SK-N-DZ (cell line): ENCODE measurements around the gene C1orf185. TPM values are rescaled to one million over a fixed set of nuclear protein-coding genes. Genes with fewer than 3 reads are reported as not detected.
A peak's percentile ranks its signal among the peaks of the same experiment; 100 is the strongest.
"Not testable (repeated sequence)": the region's sequence is repeated elsewhere in the genome, so short reads cannot be mapped to it uniquely, and the experiment has no call there.

ENCODE experiments used
- DNase-seq: peaks from one replicate; pipeline ENCODE4 v3.0.0-alpha.2; 2015; ENCODE audit warnings: low spot score
- polyA plus RNA-seq, 2 experiments: library from polyadenylated mRNA; depleted of rRNA; stranded (reverse); fragments of >200 nt; gene quantifications; 2 replicates each; pipeline ENCODE4 v1.2.3, GENCODE V29; 2014

Gene C1orf185
- not detected in 2 replicates for polyA plus RNA-seq (2014; cell fraction: cytosol; rRNA removed)
- polyA plus RNA-seq (2014; cell fraction: nucleus; rRNA removed), result not detected in 2 replicates

DNA sequence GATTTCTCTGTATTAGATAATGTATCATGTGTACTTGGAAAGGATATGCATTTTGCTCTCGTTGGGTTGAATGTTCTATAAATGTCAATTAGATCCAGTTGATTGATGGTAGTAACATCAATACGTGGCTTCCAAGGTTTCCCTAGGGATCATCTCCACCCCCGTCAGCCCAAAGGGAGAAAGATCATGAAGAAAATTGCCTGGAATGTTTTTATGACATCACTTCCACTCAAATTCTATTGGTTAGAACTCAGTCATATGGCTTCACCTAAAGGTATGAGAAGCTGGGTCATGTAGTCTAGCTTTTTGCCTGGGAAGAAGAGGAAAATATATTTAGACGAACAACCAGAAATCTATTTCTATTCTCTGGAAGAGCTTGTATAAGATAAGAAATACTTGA, at the start of gene C1orf185:
Gene C1orf185 (plus strand): TSS at position 253 of the 400 bp plus-strand sequence. CDS start 6 bp downstream, at position 259.
- peak; percentile 80 for DNase-seq

DNA sequence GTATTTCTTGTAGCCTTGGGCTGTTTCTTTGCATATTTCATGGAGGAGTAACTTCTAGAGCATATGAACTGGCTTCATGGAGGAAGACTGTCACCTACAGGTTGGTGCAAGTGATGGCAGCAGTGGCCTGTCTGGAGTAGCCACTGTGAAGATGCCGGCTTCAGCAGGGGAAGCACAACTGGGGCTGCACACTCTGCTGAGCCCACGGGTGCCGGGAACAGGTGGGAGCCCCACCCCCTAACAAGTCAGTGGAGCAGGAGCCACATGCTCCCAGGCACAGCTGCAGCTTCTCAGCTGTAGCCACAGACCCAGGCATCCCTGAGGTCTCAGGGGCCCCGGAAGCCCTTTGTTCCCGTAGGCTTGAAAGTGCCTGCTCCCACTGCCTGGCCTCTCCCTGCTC, 43.2 kb upstream of the C1orf185 start:
- DNase-seq, result peak; percentile 53

DNA sequence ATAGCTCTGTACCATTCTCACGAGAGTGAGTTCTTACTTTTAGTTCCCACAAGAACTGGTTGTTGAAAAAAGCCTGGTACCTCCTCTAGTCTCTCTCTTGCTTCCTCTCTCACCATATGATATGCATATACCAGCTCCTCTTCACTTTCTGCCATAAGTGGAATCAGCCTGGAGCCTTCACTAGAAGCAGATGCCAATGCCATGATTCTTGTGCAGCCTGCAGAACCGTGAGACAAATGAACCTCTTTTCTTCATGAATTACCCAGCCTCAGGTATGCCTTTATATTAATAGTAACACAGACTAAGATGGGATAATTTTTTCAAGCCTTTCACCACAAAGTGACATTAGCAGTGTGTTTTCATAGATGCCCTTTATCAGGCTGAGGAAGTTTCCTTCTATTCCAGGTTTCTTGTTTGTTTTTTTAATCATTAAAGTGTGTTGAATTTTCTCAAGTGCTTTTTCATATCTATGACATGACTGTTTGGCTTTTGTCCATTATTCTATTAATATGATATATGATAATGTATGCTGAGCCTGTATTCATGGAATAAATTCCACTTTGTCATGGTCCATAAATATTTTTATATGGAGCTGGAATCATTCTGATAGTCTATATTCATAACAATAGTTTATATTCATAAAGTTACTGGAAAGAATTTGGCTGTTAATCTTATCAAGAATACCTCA, 40.7 kb upstream of the C1orf185 start:
- DNase-seq, result no peak

DNA sequence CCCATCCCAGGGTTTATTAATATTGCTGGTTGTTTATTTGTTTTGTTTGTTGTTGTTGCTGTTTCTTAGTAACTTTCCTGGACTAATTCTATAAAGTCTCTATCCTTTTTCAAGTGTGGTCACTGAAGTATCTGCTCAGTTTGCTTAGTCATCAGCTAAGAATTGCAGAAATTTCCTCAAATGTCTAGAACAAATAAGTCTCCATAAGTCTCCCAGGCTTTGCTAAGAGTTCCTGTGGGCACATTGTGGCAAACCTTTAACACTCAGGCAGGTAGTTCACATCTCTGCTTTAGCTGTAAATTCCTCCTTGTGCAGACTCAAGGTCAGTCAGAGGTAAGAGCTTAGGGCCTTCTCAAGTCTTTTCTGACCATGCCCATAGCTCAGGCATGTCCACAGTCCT, 38.9 kb upstream of the C1orf185 start:
- DNase-seq, result no peak

DNA sequence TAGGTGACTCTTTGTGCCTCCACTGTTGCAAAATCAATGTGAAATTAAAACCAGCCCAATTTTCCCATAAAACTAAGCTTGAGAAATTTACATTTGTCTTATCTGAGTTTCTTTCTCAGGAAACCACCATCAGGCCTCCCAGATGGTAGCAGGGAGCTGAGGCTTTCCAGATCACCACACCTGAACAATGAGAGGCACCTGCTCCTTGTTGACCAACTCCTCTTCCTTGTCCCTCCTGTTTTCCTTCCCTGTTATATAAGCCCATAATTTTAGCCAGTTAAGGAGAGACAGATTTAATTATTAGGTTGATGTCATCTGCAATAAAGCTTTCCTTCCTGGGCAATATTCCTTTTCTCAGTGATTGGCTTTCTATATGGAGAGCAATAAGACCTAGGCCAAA, 32.0 kb upstream of the C1orf185 start:
- DNase-seq, result no peak

DNA sequence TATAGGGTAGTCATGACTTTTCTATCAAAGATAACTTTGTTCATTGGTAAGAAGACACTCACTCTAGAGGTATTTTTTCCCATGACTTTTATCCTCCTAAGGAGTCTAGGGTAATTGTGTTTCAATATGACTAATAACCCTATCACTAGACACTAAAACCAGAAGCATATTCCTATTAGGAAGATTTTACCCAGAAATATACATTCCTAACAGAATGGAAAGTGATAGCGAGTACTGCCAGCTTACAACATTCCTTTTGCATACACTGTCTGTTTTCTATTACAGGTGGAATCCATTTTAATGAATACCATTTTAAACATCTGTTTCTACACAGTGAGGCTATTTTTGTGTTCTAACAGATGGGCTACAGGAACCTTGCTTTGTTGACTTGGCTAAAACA, 31.4 kb upstream of the C1orf185 start:
- no peak for DNase-seq

DNA sequence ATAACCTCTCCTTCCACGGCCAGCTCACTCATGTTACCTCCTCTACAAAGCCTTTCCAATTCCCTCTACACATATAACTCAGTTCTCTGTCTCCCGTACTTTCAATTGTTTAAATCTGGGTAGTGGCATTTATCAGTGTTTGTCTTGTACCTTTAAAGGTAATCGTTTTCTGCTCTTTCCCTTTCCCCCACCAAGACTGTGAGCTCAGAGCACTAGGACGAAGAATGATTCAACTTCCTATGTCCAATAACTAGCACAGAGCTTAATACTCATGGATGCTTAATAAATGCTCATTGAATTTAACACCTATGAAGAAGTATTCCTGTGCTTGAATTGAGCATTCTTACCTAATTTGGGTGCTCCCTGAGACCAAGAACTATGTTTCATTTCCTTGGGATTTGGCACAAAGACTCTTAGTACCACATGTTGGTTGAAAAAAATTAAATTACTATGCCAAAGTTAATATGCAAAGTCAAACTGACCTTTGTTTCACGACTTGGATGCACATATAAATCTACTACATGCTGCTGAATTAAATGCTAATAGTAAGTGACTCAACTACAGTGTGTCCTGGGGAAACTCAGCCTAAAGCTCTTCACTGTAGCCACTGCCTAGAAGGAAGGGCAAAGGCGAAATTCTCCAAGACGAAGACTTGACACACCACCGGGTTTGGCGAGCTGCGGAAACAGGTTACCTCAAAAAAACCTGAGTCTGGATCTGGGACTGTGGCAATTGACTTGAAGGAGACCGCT, 30.6 kb upstream of the C1orf185 start:
- no peak for DNase-seq

DNA sequence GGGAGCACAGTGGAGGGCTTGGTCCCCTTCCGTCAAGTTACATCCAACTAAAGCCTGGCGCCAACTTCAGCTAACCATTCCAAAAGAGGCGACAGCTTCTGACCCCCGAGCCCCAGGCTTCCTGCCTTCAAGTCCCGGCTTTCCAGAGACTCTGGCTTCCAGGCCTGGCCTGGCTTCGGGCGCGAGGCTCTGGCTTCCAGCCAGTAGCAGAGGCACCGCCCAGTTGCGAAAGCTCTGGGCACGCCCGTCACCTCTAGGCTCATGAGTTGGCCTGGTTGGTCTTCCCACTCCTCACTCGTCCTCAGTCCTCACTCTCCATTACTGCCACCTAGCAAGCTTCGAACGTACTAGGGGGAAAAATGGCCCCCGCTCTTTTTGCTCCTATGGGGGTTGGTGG, 30.0 kb upstream of the C1orf185 start:
- DNase-seq, result no peak

DNA sequence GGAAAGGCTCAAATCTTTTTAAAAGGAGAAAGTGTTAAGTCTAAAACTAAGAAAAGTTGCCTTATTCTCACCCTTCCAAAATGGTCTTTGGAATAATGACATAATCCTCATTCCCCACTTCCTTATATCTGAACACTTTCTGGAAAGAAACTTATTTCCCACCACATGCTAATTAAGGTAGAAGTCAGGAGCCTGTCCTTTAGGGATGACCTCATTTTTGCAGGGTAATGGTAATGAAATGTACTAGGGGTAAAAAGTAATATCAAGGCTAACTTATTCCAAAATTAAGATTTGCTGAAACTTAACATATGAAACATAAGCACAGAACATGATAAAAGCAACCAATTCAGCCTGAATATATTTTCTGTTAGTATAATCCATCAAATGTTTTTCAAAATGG, 29.4 kb upstream of the C1orf185 start:
- DNase-seq, result no peak

DNA sequence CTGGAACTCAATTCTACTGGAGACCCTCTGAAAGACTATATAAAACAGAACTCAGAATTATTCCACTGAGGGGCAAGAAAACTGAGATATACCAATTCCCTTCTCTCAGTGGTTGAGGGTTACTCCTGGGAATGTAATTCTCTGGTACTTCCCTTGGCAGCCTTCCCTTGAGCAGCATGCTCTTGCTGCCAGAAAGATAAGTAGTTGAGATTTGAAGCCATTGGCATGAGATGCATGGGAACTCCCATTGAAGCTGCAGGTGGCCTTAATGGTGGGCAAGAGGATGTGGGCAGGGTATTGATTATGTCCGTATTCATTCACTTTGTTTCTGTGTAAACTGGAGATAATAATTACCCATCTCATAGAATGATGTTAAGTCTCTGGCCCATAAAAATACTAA, 28.6 kb upstream of the C1orf185 start:
- DNase-seq, result no peak

DNA sequence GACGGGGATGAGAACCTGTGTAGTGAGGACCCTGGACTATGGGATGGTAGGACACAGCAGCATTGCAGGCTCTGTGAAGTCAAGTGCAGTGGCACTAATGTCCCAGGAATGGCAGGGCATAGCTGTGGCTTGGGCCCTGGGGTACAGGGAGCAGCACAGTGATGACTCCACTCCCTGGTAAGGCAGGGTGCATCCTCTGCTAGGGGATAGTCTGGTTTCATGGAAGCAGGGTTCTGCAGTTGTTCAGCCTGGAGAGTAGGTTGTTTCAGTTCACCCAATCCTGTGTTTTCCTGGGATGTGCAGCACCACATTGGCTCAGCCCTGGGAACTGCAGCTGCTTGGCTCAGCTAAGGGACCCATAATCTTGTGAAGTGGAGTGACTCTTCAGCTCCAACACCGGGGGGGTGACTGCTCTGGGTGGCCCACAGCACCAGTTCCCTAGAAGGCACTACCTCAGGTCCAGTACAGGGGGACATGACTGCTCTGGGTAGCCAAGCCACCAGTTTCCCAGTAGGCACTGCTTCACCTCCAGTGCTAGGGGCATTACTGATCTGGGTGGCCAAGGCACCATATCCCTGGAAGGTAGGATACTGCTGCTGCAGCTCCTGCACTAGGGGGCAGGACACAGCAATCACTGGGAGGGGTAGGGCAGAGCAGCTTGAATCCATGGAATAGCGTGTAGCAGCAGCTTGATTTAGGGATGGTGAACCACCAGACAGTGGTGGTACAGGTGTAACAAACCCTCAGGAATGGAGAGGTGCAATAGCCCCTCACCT, 15.3 kb upstream of the C1orf185 start:
- no peak for DNase-seq

DNA sequence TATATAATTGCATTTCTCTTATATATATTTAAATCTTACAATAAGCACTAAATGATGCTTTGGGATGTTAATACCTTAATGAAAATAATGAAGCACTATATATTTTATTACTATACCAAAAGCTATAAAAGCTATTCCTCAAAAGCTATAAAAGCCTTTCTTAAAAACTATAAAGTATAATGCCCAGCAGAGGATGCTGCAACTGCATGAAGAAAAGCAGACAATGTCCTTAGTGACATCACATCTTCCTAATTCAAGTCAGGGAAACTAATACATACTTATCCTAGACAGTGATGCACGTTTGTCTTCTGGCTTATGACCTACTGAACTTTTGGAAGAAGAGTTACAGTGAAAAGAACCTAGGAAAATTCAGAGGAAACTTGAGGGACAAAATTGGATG, 13.6 kb upstream of the C1orf185 start:
- DNase-seq, result no peak

DNA sequence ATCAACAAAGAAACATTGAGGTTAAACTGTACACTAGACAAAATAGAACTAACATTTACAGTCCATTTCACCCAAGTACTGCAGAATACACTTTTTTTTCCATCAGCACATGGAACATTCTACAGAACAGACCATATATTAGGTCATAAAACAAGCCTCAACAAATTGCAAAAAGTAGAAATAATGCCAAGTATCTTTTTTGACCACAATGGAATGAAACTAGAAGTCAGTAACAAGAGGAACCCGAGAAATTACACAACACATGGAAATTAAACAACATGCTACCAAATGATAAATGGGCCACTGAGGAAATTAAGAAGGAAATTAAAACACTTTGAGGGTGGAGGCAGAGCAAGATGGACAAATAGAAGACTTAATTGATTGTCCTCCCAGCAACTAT, 8.4 kb upstream of the C1orf185 start:
- no peak for DNase-seq

DNA sequence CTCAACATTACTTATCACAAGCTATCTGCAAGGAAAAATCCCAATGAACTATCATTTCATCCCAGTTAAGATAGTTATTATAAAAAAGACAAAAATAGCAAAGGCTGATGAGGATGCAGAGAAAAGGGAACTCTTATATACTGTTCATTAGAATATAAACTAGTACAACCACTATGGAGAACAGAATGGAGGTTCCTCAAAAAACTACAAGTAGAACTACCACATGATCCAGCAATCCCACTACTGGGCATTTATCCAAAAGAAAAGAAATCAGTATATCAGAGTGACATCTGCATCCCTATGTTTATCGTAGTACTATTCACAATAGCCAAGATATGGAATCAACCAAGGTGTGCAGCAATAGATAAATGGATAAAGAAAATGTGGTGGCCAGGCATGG, 4.9 kb upstream of the C1orf185 start:
- DNase-seq, result no peak

DNA sequence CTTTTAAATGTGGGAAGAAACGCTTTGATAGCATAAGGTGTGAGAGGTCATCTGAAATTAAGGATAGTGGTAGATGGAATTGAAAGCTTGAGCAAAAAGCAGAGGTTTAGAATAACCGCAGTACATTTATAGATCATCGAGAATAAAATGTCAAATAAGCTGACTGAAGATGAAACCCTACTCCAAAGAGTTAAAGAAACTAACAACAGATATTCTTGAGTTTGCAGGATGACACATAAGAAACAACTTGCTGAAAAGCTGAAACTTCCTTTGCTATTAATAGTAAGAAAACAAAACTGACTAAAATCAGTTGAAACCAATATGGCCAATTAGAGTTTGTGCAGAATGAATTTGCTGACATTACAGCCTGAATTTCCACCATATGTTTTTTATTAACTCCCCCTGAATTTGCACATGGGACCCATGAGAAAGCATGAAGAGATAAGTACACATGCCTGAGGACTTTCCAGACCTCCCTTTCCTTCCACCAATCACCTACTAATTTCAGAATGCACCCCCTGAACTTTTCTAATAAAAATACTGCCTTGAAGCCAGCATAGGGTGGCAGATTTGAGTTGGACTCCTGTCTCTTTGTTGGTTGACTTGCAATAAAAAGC, 1.7 kb upstream of the C1orf185 start:
- DNase-seq, result peak; percentile 17

DNA sequence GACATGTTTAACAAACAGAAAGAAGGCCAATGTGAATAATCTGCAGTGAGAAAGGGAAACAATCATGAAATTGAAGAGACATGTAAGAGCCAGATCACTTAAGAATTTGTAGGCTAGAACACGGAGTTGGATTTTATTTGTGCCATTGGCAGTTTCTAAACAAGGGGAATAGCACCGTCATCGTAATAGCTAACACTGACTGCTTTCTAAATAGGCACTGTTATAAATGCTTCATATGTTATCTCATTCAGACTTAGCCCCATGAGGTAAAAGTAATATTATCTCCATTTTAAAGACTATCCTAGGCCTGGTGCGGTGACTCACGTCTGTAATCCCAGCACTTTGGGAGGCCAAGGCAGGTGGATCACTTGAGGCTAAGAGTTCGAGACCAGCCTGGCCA, 12.1 kb downstream of the C1orf185 start:
- no peak for DNase-seq

DNA sequence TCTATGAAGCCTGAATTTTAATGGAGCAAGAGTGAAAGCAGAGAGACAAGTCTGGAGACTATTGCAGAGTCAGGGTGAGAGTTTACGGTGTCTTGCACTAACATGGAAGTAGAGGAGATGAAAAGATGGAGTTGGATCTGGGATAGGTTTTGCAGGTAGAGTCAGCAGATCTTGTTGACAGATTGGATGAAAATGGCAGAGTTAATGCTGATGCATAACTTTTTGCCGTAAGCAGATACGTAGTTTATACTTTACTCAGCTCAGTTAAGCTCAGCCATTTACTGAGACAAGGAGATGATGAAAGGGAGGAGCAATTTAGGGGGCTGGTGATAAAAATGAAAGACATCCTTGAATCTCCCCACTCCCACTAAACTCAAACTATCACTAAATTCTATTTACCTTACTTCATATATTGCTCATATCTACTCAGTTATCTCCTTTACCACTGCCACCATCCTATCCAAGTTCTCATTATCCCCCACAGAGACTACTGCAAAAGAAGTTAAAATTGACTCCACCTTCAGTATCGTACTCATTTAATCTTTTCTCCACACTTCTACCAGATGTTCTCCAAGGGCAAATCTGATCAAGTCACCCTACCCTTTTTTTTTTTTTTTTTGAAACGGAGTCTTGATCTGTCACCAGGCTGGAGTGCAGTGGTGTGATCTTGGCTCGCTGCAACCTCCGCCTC, 13.8 kb downstream of the C1orf185 start:
- no peak for DNase-seq

DNA sequence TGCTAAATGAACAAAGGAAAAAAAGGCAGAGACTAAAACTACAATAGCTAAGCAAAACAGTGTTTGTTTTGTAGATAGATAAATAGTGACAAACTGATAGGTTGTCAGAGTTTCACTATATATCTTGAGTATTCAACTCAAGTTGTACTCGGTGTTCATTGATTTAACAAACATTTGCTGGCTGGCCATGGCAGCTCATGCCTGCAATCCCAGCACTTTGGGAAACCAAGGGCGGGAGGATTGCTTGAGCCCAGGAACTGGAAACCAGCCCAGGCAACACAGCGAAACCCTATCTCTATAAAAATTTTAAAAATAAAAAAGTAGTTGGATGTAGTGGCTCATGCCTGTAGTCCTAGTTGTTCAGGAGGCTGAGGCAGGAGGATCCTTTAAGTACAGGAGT, 17.3 kb downstream of the C1orf185 start:
- no peak for DNase-seq

DNA sequence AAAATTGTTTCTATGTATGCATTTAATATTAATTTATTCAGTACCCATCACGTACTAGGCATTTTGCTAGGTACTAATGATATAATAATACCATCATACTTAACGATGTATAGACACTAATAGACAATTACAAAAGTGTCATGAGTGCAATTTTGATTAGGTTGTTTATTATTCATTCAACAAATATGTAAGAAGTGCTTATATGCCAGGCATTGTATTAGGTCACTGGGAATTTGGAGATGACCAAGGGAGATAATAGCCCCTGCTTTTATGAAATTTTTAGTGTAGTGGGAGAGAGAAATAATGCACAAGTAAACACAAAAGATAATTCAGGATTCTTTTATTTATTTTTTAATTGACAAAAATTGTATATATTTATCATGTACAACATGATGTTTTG, 18.6 kb downstream of the C1orf185 start:
- DNase-seq, result no peak

DNA sequence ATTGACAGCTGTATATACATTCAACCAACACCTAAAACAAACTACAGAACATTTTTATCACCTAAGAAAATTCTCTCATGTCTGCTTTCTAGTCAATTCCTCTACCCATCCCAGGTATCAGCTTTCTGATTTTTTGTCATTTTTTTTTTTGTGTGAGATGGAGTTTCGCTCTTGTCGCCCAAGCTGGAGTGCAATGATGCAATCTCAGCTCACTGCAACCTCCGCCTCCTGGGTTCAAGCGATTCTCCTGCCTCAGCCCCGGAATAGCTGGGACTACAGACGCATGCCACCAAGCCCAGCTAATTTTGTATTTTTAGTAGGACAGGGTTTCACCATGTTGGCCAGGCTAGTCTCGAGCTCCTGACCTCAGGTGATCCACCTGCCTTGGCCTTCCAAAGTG, 25.1 kb downstream of the C1orf185 start:
- DNase-seq, result not testable (repeated sequence)

DNA sequence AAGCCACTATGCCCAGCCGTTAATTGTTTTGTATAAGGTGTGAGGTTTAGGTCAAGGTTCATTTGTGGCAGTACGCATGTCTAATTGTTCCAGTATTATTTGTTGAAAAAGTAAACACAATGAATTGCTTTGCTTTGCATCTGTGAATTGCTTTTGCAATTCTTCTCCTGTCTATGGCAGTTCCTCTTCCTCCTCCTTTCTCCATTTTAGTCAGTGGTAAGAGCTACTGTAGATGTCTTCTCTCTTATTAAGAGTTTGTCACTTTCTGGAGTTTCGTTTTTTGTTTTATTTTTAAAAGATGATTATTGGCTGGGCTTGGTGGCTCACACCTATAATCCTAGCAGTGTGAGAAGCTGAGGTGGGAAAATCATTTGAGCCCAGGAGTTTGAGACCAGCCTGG, 29.2 kb downstream of the C1orf185 start:
- DNase-seq, result no peak
